ENCODE data around the gene DEPDC7. TPM values are rescaled to one million over a fixed set of nuclear protein-coding genes. Genes with fewer than 3 reads are reported as not detected.

DEPDC7 gene
- polyA plus RNA-seq, 1 donor from 2014 or later, result 3.3 TPM

DNA sequence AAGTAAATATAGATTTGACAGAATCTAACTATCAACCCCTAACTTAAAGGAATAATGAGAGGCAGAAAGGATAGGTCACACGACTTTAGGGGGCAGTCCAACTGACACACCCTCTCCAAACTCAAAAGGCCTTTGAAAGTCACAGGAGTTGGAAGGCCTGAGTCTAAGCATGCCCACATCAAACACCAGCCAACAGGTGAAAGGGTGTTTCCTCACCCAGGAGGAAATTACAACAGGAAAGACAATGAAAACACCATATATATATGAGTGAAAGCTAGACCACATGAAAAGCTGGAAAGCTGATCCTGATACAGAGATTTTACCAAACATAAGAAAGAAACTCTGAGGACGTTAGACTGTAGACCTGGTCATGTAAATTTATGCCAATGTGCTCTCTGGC is 10.5 kb upstream of the DEPDC7 start:
- Histone ChIP-seq H3K27me3 (ENCODE audit: insufficient read depth, low read depth, low read length) (no peaks in the 10 kb centered on the region), H3K9me2 (ENCODE audit: insufficient read depth, low read length) (no peaks in the 10 kb centered on the region), H4K20me1 (ENCODE audit: insufficient read depth) (no peaks in the 10 kb centered on the region), H3K9me3 (ENCODE audit: low read length) (no peaks in the 10 kb centered on the region), H2AFZ (ENCODE audit: low read depth, low read length) (no peak overlapping the region), H3K4me2 (ENCODE audit: low read length) (no peak overlapping the region), H3F3A (ENCODE audit: insufficient read depth, low read length, poor library complexity, severe bottlenecking) (no peaks in the 10 kb centered on the region), H3K4me3 (ENCODE audit: low read length) (no peak overlapping the region), H3K79me2 (replicated peaks; ENCODE audit: insufficient read depth, low read length) (no peaks in the 10 kb centered on the region), H3K27ac (ENCODE audit: low read length) (no peak overlapping the region), H3K9ac (ENCODE audit: low read length) (no peak overlapping the region), H3K36me3 (ENCODE audit: insufficient read depth, low read length) (no peaks in the 10 kb centered on the region)
- no peak for TF ChIP-seq RAD21 (conservative IDR thresholded peaks at IDR 0.05)
- TF ChIP-seq SMC3 (conservative IDR thresholded peaks at IDR 0.05; ENCODE audit: poor library complexity), result no peak
- TF ChIP-seq EZH2 (IDR thresholded peaks at IDR 0.05; ENCODE audit: borderline replicate concordance, insufficient read depth, low read length, poor library complexity, severe bottlenecking), result no peak
- TF ChIP-seq MXI1 (conservative IDR thresholded peaks at IDR 0.05; ENCODE audit: poor library complexity, severe bottlenecking), result no peak
- TF ChIP-seq TAF1 (IDR thresholded peaks at IDR 0.05; ENCODE audit: low read depth), result no peak
- no peak for TF ChIP-seq EP300 (conservative IDR thresholded peaks at IDR 0.05; ENCODE audit: poor library complexity, severe bottlenecking)
- TF ChIP-seq, protein P1, sequence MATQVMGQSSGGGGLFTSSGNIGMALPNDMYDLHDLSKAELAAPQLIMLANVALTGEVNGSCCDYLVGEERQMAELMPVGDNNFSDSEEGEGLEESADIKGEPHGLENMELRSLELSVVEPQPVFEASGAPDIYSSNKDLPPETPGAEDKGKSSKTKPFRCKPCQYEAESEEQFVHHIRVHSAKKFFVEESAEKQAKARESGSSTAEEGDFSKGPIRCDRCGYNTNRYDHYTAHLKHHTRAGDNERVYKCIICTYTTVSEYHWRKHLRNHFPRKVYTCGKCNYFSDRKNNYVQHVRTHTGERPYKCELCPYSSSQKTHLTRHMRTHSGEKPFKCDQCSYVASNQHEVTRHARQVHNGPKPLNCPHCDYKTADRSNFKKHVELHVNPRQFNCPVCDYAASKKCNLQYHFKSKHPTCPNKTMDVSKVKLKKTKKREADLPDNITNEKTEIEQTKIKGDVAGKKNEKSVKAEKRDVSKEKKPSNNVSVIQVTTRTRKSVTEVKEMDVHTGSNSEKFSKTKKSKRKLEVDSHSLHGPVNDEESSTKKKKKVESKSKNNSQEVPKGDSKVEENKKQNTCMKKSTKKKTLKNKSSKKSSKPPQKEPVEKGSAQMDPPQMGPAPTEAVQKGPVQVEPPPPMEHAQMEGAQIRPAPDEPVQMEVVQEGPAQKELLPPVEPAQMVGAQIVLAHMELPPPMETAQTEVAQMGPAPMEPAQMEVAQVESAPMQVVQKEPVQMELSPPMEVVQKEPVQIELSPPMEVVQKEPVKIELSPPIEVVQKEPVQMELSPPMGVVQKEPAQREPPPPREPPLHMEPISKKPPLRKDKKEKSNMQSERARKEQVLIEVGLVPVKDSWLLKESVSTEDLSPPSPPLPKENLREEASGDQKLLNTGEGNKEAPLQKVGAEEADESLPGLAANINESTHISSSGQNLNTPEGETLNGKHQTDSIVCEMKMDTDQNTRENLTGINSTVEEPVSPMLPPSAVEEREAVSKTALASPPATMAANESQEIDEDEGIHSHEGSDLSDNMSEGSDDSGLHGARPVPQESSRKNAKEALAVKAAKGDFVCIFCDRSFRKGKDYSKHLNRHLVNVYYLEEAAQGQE (IDR thresholded peaks at IDR 0.05; ENCODE audit: borderline replicate concordance), result no peak
- TF ChIP-seq, protein P2, sequence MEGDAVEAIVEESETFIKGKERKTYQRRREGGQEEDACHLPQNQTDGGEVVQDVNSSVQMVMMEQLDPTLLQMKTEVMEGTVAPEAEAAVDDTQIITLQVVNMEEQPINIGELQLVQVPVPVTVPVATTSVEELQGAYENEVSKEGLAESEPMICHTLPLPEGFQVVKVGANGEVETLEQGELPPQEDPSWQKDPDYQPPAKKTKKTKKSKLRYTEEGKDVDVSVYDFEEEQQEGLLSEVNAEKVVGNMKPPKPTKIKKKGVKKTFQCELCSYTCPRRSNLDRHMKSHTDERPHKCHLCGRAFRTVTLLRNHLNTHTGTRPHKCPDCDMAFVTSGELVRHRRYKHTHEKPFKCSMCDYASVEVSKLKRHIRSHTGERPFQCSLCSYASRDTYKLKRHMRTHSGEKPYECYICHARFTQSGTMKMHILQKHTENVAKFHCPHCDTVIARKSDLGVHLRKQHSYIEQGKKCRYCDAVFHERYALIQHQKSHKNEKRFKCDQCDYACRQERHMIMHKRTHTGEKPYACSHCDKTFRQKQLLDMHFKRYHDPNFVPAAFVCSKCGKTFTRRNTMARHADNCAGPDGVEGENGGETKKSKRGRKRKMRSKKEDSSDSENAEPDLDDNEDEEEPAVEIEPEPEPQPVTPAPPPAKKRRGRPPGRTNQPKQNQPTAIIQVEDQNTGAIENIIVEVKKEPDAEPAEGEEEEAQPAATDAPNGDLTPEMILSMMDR (IDR thresholded peaks at IDR 0.05; ENCODE audit: poor library complexity, severe bottlenecking), result no peak
- TF ChIP-seq POLR2AphosphoS5 (IDR thresholded peaks at IDR 0.05), result no peak

DNA sequence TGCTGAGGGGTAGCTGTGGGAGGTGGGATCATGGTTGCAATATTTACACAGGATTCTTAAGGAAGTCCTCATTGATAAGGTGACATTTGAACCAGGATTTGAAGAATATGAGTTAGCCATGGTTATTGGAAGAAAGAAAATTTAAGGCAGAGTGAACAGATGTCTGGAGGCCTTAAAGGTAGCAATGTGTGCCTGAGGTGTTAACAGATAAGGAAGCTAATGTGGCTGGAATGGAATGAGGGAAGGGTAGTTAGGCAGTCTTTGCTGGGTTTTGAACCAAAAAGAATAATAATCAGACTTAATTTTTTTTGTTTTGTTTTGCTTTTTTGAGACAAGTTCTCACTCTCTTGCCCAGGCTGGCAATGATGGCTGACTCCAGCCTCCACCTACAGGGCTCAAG is 9.7 kb upstream of the DEPDC7 start:
- no peaks in the 10 kb centered on the region for H3K9me2 ChIP-seq (ENCODE audit: insufficient read depth, low read length)

More for the DNA sequence above, 9.7 kb upstream of the DEPDC7 start:
- H2AFZ ChIP-seq (ENCODE audit: low read depth, low read length), result no peak overlapping the region
- no peaks in the 10 kb centered on the region for H3K9me3 ChIP-seq (ENCODE audit: low read length)
- no peaks in the 10 kb centered on the region for H3K36me3 ChIP-seq (ENCODE audit: insufficient read depth, low read length)
- H4K20me1 ChIP-seq (ENCODE audit: insufficient read depth), result no peaks in the 10 kb centered on the region
- H3F3A ChIP-seq (ENCODE audit: insufficient read depth, low read length, poor library complexity, severe bottlenecking), result no peaks in the 10 kb centered on the region
- no peak overlapping the region for H3K9ac ChIP-seq (ENCODE audit: low read length)
- no peaks in the 10 kb centered on the region for H3K27me3 ChIP-seq (ENCODE audit: insufficient read depth, low read depth, low read length)
- no peak overlapping the region for H3K4me3 ChIP-seq (ENCODE audit: low read length)
- no peak overlapping the region for H3K27ac ChIP-seq (ENCODE audit: low read length)
- no peak overlapping the region for H3K4me2 ChIP-seq (ENCODE audit: low read length)
- TF ChIP-seq, protein P1 (IDR thresholded peaks at IDR 0.05; ENCODE audit: borderline replicate concordance), result no peak
- TF ChIP-seq POLR2AphosphoS5 (IDR thresholded peaks at IDR 0.05) (no peak), MXI1 (conservative IDR thresholded peaks at IDR 0.05; ENCODE audit: poor library complexity, severe bottlenecking) (no peak), EP300 (conservative IDR thresholded peaks at IDR 0.05; ENCODE audit: poor library complexity, severe bottlenecking) (no peak), SMC3 (conservative IDR thresholded peaks at IDR 0.05; ENCODE audit: poor library complexity) (no peak), EZH2 (IDR thresholded peaks at IDR 0.05; ENCODE audit: borderline replicate concordance, insufficient read depth, low read length, poor library complexity, severe bottlenecking) (no peak), RAD21 (conservative IDR thresholded peaks at IDR 0.05) (no peak), TAF1 (IDR thresholded peaks at IDR 0.05; ENCODE audit: low read depth) (no peak)
- TF ChIP-seq, protein P2 (IDR thresholded peaks at IDR 0.05; ENCODE audit: poor library complexity, severe bottlenecking), result no peak
- no peaks in the 10 kb centered on the region for H3K79me2 ChIP-seq (replicated peaks; ENCODE audit: insufficient read depth, low read length)
